NT2/D1 (cell line): ENCODE data around the gene CDC42SE1.

ENCODE experiments used
- DNase-seq: peaks from one replicate; pipeline ENCODE4 v3.0.0-alpha.2; 2011; ENCODE audit warnings: low read depth, low spot score
- H3K27me3 ChIP-seq: 2 replicates; pipeline ENCODE4 v1.6.0; 2011; ENCODE audit warnings: mild to moderate bottlenecking; ENCODE audit not compliant: insufficient read length, insufficient read depth
- H3K36me3 ChIP-seq: 2 replicates; pipeline ENCODE4 v1.6.1; 2011; ENCODE audit warnings: mild to moderate bottlenecking, low read length, mixed read lengths; ENCODE audit not compliant: insufficient read depth, insufficient read length
- H3K4me1 ChIP-seq: 2 replicates; pipeline ENCODE4 v1.5.1; 2011; ENCODE audit not compliant: insufficient read depth, insufficient read length
- H3K4me3 ChIP-seq: 2 replicates; pipeline ENCODE4 v1.5.1; 2011; ENCODE audit warnings: low read depth; ENCODE audit not compliant: insufficient read length
- H3K9ac ChIP-seq: 2 replicates; pipeline ENCODE4 v1.6.0; 2011; ENCODE audit warnings: low read depth; ENCODE audit not compliant: insufficient read length
- H3K9me3 ChIP-seq: 2 replicates; pipeline ENCODE4 v1.5.1; 2011; ENCODE audit warnings: mild to moderate bottlenecking, low read length; ENCODE audit not compliant: insufficient read depth
- SUZ12 ChIP-seq: IDR thresholded peaks from 2 replicates; pipeline ENCODE4 v1.6.1; 2011; ENCODE audit not compliant: insufficient read length, insufficient read depth; ENCODE audit errors: extremely low read depth
- YY1 ChIP-seq: IDR thresholded peaks from 2 replicates; pipeline ENCODE4 v1.6.1; 2011; ENCODE audit not compliant: insufficient read length, insufficient read depth
- ZNF274 ChIP-seq: IDR thresholded peaks from 2 replicates; pipeline ENCODE4 v1.6.1; 2011; ENCODE audit warnings: mild to moderate bottlenecking, low read depth, low read length

CDC42SE1 gene

DNA sequence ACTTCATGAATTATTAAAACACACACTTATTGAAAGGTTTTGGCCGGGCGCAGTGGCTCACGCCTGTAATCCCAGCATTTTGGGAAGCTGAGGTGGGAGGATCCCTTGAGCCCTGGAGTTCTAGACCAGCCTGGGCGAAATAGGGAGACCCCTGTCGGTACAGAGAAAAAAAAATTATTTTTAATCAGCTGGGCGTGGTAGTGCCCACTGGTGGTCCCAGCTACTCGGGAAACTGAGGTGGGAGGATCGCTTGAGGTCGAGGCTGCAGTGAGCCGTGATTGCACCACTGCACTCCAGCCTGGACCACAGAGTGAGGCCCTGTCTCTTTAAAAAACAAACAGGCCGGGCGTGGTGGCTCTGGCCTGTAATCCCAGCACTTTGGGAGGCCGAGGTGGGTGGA is 12.8 kb upstream of the CDC42SE1 start:
- peaks cover 3% of the 10 kb centered on the region for H3K4me1 ChIP-seq
- H3K27me3 ChIP-seq, result no peaks in the 10 kb centered on the region
- no peak overlapping the region for H3K9ac ChIP-seq
- H3K4me3 ChIP-seq, result no peak overlapping the region
- DNase-seq, result no peak
- H3K9me3 ChIP-seq, result no peaks in the 10 kb centered on the region
- TF ChIP-seq YY1 (no peak), SUZ12 (no peak), ZNF274 (no peak)
- peaks cover 29% of the 10 kb centered on the region for H3K36me3 ChIP-seq

DNA sequence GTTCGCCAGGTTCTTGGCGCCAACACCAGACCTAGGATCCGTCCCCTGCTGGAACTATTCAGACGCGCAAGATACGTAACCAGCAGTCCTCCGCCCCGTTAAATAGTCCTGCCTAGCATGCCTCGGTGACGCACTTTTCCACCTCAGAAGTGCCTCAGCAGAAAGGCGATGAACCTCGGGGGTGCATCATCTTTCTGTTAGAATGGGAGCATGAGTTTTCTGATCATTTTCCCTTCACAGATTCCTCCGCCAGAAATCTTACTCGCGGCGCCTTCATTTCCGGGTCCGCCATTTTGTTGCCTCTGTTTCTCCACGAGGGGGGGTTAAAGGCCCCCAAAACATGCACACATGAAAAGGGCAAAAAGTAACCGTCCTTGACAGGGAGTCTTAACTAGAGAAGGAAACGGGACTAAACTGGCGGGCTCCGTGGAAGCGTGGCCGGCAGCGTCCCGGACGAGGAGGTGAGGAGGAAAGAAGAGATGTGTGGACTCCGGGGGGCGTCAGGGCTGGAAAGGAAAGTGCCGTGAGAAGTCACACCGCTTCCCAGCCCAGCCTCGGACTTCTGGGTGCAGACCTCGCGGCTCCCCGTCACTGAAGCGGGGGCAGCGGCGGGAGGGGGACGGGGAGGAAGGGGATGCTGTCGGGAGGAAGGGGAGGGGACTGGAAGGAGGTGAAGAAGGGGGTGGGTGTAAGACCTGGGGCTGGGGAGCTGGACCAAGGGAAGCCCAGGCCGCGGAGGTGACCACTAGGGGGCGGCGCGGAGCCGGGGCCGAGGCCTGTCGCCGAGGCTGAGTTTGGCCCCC is 11.3 kb upstream of the CDC42SE1 start, which contains the start of gene GABPB2:
Gene GABPB2, plus strand, starts transcription at position 288 of the 803 bp plus-strand sequence. CDS start 17,429 bp downstream, outside the sequence.
- Histone ChIP-seq H3K27me3 (no peaks in the 10 kb centered on the region), H3K4me1 (peaks cover 3% of the 10 kb centered on the region), H3K4me3 (peak within 1 kb of the TSS; percentile 91), H3K9me3 (no peaks in the 10 kb centered on the region), H3K36me3 (peaks cover 42% of the 10 kb centered on the region), H3K9ac (peak within 1 kb of the TSS; percentile 97)
- DNase-seq, result peak; percentile 97
- TF ChIP-seq YY1 (peak; percentile 89), SUZ12 (no peak), ZNF274 (no peak)

DNA sequence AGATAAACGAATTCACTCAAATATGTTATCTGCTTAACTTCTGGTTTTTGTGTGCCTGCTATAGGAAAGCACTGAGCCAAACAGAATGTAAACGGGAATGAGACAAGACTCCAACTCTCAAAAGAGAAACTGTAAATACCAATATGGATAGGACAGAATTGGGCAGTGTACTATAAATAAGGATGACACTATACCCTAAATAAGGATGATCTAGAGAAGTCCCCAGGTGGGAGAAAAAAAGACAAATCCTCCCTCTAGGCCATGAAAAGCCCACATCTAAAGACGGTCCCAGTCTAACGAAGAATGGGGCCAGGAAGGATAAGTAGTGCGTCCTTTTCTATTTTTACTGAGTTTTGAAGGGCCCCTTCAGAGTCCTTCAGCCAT is 9.7 kb upstream of the CDC42SE1 start:
- H3K4me1 ChIP-seq, result peaks cover 6% of the 10 kb centered on the region
- peaks cover 48% of the 10 kb centered on the region for H3K36me3 ChIP-seq
- no peaks in the 10 kb centered on the region for H3K27me3 ChIP-seq
- no peaks in the 10 kb centered on the region for H3K9me3 ChIP-seq
- no peak for TF ChIP-seq YY1
- TF ChIP-seq ZNF274, result no peak
- TF ChIP-seq SUZ12, result no peak
- peak overlapping the region; percentile 1 for H3K9ac ChIP-seq
- no peak overlapping the region for H3K4me3 ChIP-seq
- no peak for DNase-seq

DNA sequence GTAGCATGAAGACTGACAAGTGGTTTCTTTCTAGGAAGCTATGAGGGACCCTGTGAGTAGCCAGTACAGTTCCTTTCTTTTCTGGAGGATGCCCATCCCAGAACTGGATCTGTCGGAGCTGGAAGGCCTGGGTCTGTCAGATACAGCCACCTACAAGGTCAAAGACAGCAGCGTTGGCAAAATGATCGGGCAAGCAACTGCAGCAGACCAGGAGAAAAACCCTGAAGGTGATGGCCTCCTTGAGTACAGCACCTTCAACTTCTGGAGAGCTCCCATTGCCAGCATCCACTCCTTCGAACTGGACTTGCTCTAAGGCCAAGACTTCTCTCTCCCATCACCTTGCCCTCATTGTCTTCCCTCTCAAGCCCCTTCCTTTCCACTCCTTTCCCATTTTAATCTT is 7.8 kb upstream of the CDC42SE1 start:
- no peak overlapping the region for H3K9ac ChIP-seq
- H3K9me3 ChIP-seq, result no peaks in the 10 kb centered on the region
- DNase-seq, result no peak
- H3K36me3 ChIP-seq, result peaks cover 59% of the 10 kb centered on the region
- no peaks in the 10 kb centered on the region for H3K27me3 ChIP-seq
- H3K4me1 ChIP-seq, result peaks cover 6% of the 10 kb centered on the region
- H3K4me3 ChIP-seq, result no peak overlapping the region
- TF ChIP-seq SUZ12, result no peak
- TF ChIP-seq YY1, result no peak
- TF ChIP-seq ZNF274, result no peak

DNA sequence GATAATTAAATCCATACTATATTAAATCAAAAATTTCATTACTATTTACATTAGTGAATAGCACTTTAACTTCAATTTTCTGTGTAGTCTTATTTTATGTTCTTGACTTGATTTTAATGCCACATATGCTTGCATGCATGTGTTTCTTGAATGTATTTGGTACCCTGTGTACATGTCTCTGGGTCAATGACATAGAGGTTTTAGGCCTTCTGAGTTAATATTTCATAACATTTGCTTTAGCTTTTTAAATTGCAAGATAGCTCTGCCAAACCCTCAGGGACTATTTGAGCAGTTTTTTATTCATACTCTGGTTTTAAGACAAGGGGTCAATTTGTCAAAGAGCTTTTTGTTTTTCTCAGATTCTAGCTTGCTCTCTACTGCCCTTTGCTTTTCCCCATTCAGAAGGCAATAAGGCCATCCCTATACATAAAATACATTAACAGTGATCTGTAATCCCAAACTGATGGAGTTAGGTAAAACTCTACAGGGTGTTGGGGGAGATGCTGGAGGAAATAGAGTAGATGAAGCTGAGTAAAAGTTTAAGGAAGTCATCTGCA is 5.7 kb upstream of the CDC42SE1 start:
- Histone ChIP-seq H3K4me1 (peaks cover 3% of the 10 kb centered on the region), H3K27me3 (no peaks in the 10 kb centered on the region), H3K36me3 (peaks cover 59% of the 10 kb centered on the region), H3K9me3 (no peaks in the 10 kb centered on the region), H3K9ac (no peak overlapping the region), H3K4me3 (no peak overlapping the region)
- DNase-seq, result no peak
- no peak for TF ChIP-seq YY1
- no peak for TF ChIP-seq SUZ12
- no peak for TF ChIP-seq ZNF274

DNA sequence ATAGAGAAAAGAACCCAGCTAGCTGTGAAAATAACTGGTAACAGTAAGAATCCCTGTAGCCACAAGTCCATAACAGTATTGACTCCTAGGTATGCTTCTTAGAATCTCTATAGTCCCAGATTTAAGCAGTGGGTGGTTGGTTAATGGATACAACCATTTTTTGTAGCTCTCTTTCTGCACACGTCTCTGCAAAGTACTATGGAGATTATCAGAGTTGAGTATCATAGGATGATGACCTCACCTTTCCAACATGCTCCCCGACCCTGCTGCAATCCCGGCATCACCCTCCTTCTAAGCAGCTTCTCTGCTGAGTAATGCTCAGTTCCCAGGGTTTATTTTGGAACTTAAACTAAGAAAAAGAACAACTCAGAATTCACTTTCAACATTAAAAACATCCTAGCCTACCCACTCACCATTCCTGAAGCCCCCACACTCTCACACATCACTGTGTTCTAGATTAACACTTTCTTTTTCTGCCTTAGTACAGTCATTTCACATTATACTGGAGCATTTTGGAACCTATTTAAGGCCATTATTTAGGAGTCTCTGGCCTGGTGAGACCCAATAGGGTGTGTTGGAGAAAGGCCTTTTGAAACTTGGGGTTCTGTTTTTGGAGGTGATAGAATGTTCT is 3.4 kb upstream of the CDC42SE1 start:
- no peaks in the 10 kb centered on the region for H3K9me3 ChIP-seq
- H3K9ac ChIP-seq, result no peak overlapping the region
- peaks cover 45% of the 10 kb centered on the region for H3K36me3 ChIP-seq
- H3K4me1 ChIP-seq, result peaks cover 5% of the 10 kb centered on the region
- no peak for DNase-seq
- TF ChIP-seq YY1, result no peak
- no peaks in the 10 kb centered on the region for H3K27me3 ChIP-seq
- H3K4me3 ChIP-seq, result no peak overlapping the region

DNA sequence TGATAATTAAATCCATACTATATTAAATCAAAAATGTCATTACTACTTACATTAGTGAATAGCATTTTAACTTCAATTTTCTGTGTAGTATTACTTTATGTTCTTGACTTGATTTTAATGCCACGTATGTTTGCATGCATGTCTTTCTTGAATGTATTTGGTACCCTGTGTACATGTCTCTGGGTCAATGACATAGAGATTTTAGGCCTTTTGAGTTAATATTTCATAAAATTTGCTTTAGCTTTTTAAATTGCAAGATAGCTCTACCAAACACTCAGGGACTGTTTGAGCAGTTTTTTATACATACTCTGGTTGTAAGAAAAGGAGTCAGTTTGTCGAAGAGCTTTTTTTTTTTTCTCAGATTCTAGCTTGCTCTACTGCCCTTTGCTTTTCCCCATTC is 2.3 kb upstream of the CDC42SE1 start:
- TF ChIP-seq SUZ12, result no peak
- TF ChIP-seq YY1, result no peak
- no peak for TF ChIP-seq ZNF274
- Histone ChIP-seq H3K4me3 (peak overlapping the region; percentile 90), H3K4me1 (peaks cover 9% of the 10 kb centered on the region), H3K27me3 (no peaks in the 10 kb centered on the region), H3K36me3 (peaks cover 44% of the 10 kb centered on the region), H3K9me3 (no peaks in the 10 kb centered on the region), H3K9ac (peak overlapping the region; percentile 39)
- no peak for DNase-seq
